OCI-LY7 (cell line): ENCODE measurements around the gene H1-8. TPM values are rescaled to one million over a fixed set of nuclear protein-coding genes. Genes with fewer than 3 reads are reported as not detected.

Experiments
- BruUV-seq: library from RNA; stranded (reverse); fragments of 400-500 nt; replicated peaks from 2 replicates; lab custom pipeline; 2021; lab: Mats Ljungman, UMichigan
- CTCF ChIA-PET: fragments of 300-600 bp; sonication (Branson Sonifier 250); formaldehyde crosslinking; loops from one replicate; lab custom pipeline; 2022; ENCODE audit warnings: antibody characterized with exemption; ENCODE audit not compliant: unreplicated experiment; lab: Charles Lee
- POLR2A ChIA-PET: fragments of 300-600 bp; sonication (Branson Sonifier 250); formaldehyde crosslinking; loops from one replicate; lab custom pipeline; 2022; ENCODE audit warnings: antibody characterized with exemption; lab: Charles Lee
- DNase-seq: peaks from one replicate; pipeline ENCODE4 v3.0.0-alpha.2; 2015; ENCODE audit warnings: low spot score
- H2AFZ ChIP-seq: fragments of 200-600 bp; sonication (generic), shearing (Covaris generic); 2 replicates; pipeline ENCODE4 v1.6.1; 2014; ENCODE audit warnings: mild to moderate bottlenecking, antibody characterized with exemption, low read length, moderate library complexity
- H3K27ac ChIP-seq: fragments of 200-600 bp; sonication (generic); 2 replicates; pipeline ENCODE4 v1.5.1; 2014; ENCODE audit warnings: mixed run types, low read depth, mild to moderate bottlenecking, moderate library complexity, low read length, inconsistent platforms; ENCODE audit not compliant: poor library complexity, severe bottlenecking
- H3K36me3 ChIP-seq: fragments of 200-600 bp; sonication (generic); 2 replicates; pipeline ENCODE4 v1.6.1; 2014; ENCODE audit warnings: mild to moderate bottlenecking, antibody characterized with exemption, low read length, moderate library complexity, mixed read lengths; ENCODE audit not compliant: insufficient read depth
- H3K4me1 ChIP-seq: fragments of 200-600 bp; sonication (generic); 2 replicates; pipeline ENCODE4 v1.5.1; 2014; ENCODE audit warnings: mild to moderate bottlenecking, low read length; ENCODE audit not compliant: insufficient read depth, poor library complexity, severe bottlenecking
- H3K4me2 ChIP-seq: fragments of 200-600 bp; sonication (generic); 2 replicates; pipeline ENCODE4 v1.6.1; 2014; ENCODE audit warnings: mild to moderate bottlenecking, low read length
- H3K4me3 ChIP-seq: fragments of 200-600 bp; sonication (generic); 2 replicates; pipeline ENCODE4 v1.5.1; 2014; ENCODE audit warnings: mild to moderate bottlenecking, low read depth, low read length; ENCODE audit not compliant: poor library complexity, severe bottlenecking
- H3K79me2 ChIP-seq: fragments of 200-600 bp; sonication (generic); 2 replicates; pipeline ENCODE4 v1.6.1; 2016; ENCODE audit warnings: low read depth, mild to moderate bottlenecking, low read length, moderate library complexity, mixed read lengths; ENCODE audit not compliant: insufficient read depth
- H3K9me2 ChIP-seq: fragments of 200-600 bp; sonication (generic); 2 replicates; pipeline ENCODE4 v1.6.1; 2016; ENCODE audit warnings: mild to moderate bottlenecking, low read length, mixed read lengths; ENCODE audit not compliant: insufficient read depth
- H3K9me3 ChIP-seq: fragments of 200-600 bp; sonication (generic); 2 replicates; pipeline ENCODE4 v1.6.1; 2014; ENCODE audit warnings: mild to moderate bottlenecking, mixed run types, low read length, mixed read lengths
- H4K20me1 ChIP-seq: fragments of 200-600 bp; sonication (generic); 2 replicates; pipeline ENCODE4 v1.6.1; 2014; ENCODE audit warnings: mild to moderate bottlenecking, antibody characterized with exemption, low read length, moderate library complexity, mixed read lengths; ENCODE audit not compliant: insufficient read depth
- CTCF ChIP-seq: fragments of 200-600 bp; sonication (generic); conservative IDR thresholded peaks from 2 replicates; pipeline ENCODE4 v1.5.1; 2014; ENCODE audit warnings: mild to moderate bottlenecking, antibody characterized with exemption, low read length, moderate library complexity, mixed read lengths
- EZH2phosphoT487 ChIP-seq: fragments of 200-600 bp; sonication (generic); IDR thresholded peaks from 2 replicates; pipeline ENCODE4 v1.6.1; 2018; ENCODE audit warnings: low read depth, borderline replicate concordance, mild to moderate bottlenecking, mixed run types, antibody characterized with exemption, low read length, moderate library complexity, mixed read lengths
- intact Hi-C: fragments of 100-400 bp; cut with micrococcal nuclease; formaldehyde crosslinking; loops from one replicate; pipeline ENCODE4 v1.10.0; 2022; ENCODE audit not compliant: unreplicated experiment
- total RNA-seq, 2 experiments: library from RNA; depleted of rRNA in 1 of 2; stranded (reverse); fragments of >200 nt in 1 of 2; shearing (Covaris generic) in 1 of 2; gene quantifications; 2 replicates each; pipeline ENCODE4 v1.2.3, GENCODE V29; 2014 to 2022

The H1-8 gene
- total RNA-seq, 2 experiments from 2014 or later: not detected

GRCh38 chr3:129552287-129553050 is 9.5 kb downstream of the H1-8 start:
- BruUV-seq: no TSS peak
- POLR2A ChIA-PET: no interaction called here
- H3K79me2 ChIP-seq: no peaks in the 10 kb centered on the region
- H3K36me3 ChIP-seq: no peaks in the 10 kb centered on the region
- no peak overlapping the region for H2AFZ ChIP-seq
- intact Hi-C loops: no loop called here
- no peaks in the 10 kb centered on the region for H4K20me1 ChIP-seq
- peaks cover 19% of the 10 kb centered on the region for H3K4me1 ChIP-seq
- no peaks in the 10 kb centered on the region for H3K9me2 ChIP-seq
- no peak overlapping the region for H3K4me2 ChIP-seq
- H3K27ac ChIP-seq: no peak overlapping the region
- TF ChIP-seq EZH2phosphoT487: no peak
- TF ChIP-seq CTCF: no peak
- H3K9me3 ChIP-seq: no peaks in the 10 kb centered on the region
- no peak for DNase-seq
- CTCF ChIA-PET: interaction anchor here (1.0 kb wide), 1 partner anchor 18 kb away, joined by 3 read pairs; no protein-coding TSS in a partner anchor
- no peak overlapping the region for H3K4me3 ChIP-seq

GRCh38 chr3:129553171-129553570 is 10.2 kb downstream of the H1-8 start:
- no TSS peak for BruUV-seq
- peak overlapping the region; percentile 53 for H3K4me2 ChIP-seq
- intact Hi-C loops: no loop called here

More at GRCh38 chr3:129553171-129553570, 10.2 kb downstream of the H1-8 start:
- Histone ChIP-seq H3K36me3 (no peaks in the 10 kb centered on the region), H3K4me1 (peaks cover 24% of the 10 kb centered on the region), H3K79me2 (no peaks in the 10 kb centered on the region), H2AFZ (peak overlapping the region; percentile 88; the same call in 1 of the 2 replicates), H4K20me1 (no peaks in the 10 kb centered on the region), H3K9me2 (no peaks in the 10 kb centered on the region), H3K9me3 (no peaks in the 10 kb centered on the region), H3K27ac (no peak overlapping the region), H3K4me3 (no peak overlapping the region)
- CTCF ChIA-PET: no interaction called here
- DNase-seq: no peak
- TF ChIP-seq CTCF (no peak), EZH2phosphoT487 (no peak)
- POLR2A ChIA-PET: no interaction called here
